ENCODE results near the gene MAML3.

The MAML3 gene

DNA sequence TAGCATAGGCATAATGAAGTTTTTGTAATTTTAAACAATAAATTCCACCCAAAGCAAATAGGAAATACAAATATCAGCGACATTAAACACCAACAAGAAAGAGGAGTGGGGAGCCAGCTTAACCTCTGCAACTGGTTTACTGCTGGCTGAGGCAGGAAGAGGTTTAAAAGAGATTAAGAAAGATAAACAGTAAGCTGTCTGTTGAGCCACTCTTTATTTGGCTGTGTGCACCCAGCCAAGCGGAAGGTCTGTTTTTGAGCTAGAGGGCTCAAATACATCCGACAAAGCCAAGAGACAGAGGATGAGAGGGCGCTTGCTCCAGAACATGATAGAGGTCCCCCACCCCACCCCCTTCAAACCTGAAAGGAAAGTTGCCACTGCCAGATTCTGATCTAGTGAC is 297.0 kb downstream of the MAML3 start:
- H3K27me3 ChIP-seq (ENCODE audit: insufficient read depth, poor library complexity, severe bottlenecking), result no peaks in the 10 kb centered on the region
- no peaks in the 10 kb centered on the region for H3K4me1 ChIP-seq (ENCODE audit: insufficient read depth, poor library complexity, severe bottlenecking)
- no peaks in the 10 kb centered on the region for H3K9me3 ChIP-seq (ENCODE audit: severe bottlenecking)
- H3K27ac ChIP-seq (ENCODE audit: poor library complexity, severe bottlenecking), result no peak overlapping the region
- H3K4me3 ChIP-seq (ENCODE audit: severe bottlenecking), result no peak overlapping the region
- DNase-seq (ENCODE audit: low spot score) (no peak), ATAC-seq (ENCODE audit: low read depth) (no peak)
- TF ChIP-seq, protein P1, sequence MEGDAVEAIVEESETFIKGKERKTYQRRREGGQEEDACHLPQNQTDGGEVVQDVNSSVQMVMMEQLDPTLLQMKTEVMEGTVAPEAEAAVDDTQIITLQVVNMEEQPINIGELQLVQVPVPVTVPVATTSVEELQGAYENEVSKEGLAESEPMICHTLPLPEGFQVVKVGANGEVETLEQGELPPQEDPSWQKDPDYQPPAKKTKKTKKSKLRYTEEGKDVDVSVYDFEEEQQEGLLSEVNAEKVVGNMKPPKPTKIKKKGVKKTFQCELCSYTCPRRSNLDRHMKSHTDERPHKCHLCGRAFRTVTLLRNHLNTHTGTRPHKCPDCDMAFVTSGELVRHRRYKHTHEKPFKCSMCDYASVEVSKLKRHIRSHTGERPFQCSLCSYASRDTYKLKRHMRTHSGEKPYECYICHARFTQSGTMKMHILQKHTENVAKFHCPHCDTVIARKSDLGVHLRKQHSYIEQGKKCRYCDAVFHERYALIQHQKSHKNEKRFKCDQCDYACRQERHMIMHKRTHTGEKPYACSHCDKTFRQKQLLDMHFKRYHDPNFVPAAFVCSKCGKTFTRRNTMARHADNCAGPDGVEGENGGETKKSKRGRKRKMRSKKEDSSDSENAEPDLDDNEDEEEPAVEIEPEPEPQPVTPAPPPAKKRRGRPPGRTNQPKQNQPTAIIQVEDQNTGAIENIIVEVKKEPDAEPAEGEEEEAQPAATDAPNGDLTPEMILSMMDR (IDR thresholded peaks at IDR 0.05; ENCODE audit: poor library complexity, severe bottlenecking), result no peak
- H3K36me3 ChIP-seq (ENCODE audit: low read depth), result no peaks in the 10 kb centered on the region

DNA sequence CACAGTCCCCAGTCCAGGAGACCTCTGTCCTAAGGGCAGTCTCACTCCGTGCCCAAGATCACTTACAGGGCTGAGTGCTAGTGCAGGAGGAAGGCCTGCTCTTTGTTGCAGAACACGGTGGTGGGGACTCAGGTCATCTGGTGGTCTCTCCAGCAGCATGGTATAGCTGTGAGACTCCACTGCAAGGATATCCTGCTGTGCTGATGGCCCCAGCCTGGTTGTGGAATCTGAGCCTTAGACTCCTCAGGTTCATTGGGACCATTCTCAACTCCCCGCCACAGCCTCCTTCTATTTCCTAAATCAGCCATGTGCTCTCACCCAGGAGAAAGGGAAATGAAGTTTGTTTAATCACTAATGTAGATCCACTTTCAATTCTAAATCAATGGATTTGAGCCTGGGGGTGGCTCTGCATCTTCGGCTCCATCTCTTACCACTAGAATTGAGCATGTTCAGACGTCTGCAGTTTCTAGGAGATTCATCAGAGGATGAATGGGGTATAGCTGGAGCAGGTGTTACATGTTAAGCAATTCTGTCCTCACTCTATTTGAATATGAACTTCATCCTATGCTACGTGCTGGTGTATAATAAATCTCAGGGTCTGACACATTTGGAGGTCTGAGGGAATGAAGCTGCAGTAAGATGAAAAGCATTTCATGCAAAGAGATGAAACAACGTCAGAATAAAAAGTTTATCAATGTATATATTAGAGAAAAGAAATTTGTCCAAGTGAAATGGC is 299.1 kb downstream of the MAML3 start:
- Histone ChIP-seq H3K4me1 (ENCODE audit: insufficient read depth, poor library complexity, severe bottlenecking) (no peaks in the 10 kb centered on the region), H3K4me3 (ENCODE audit: severe bottlenecking) (no peak overlapping the region), H3K36me3 (ENCODE audit: low read depth) (no peaks in the 10 kb centered on the region), H3K9me3 (ENCODE audit: severe bottlenecking) (no peaks in the 10 kb centered on the region), H3K27ac (ENCODE audit: poor library complexity, severe bottlenecking) (no peak overlapping the region), H3K27me3 (ENCODE audit: insufficient read depth, poor library complexity, severe bottlenecking) (no peaks in the 10 kb centered on the region)
- TF ChIP-seq, protein P1 (IDR thresholded peaks at IDR 0.05; ENCODE audit: poor library complexity, severe bottlenecking), result no peak
- no peak for ATAC-seq (ENCODE audit: low read depth)
- no peak for DNase-seq (ENCODE audit: low spot score)

DNA sequence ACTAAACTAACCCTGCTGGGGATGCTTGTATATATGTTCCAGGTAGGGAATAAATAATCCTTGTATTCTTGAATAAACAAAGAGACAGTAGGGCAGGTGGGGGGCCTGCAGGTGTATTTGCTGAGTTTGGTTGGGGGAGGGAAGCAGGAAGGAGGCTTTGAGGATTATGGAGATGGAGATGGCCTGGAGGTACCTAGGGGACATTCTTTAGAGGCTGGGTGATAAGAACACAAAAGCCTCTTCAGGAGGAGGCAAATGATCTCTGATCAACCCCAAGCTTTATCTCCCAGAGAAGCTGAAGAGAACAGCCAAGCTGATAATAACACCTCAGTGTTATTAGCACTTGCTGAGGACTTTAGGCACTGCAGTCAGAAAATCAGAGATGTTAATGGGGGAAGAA is 300.7 kb downstream of the MAML3 start:
- ATAC-seq (ENCODE audit: low read depth) (no peak), DNase-seq (ENCODE audit: low spot score) (no peak)
- Histone ChIP-seq H3K27me3 (ENCODE audit: insufficient read depth, poor library complexity, severe bottlenecking) (no peaks in the 10 kb centered on the region), H3K9me3 (ENCODE audit: severe bottlenecking) (no peaks in the 10 kb centered on the region), H3K4me3 (ENCODE audit: severe bottlenecking) (no peak overlapping the region), H3K27ac (ENCODE audit: poor library complexity, severe bottlenecking) (no peak overlapping the region), H3K36me3 (ENCODE audit: low read depth) (no peaks in the 10 kb centered on the region), H3K4me1 (ENCODE audit: insufficient read depth, poor library complexity, severe bottlenecking) (no peaks in the 10 kb centered on the region)
- TF ChIP-seq, protein P1 (IDR thresholded peaks at IDR 0.05; ENCODE audit: poor library complexity, severe bottlenecking), result no peak

DNA sequence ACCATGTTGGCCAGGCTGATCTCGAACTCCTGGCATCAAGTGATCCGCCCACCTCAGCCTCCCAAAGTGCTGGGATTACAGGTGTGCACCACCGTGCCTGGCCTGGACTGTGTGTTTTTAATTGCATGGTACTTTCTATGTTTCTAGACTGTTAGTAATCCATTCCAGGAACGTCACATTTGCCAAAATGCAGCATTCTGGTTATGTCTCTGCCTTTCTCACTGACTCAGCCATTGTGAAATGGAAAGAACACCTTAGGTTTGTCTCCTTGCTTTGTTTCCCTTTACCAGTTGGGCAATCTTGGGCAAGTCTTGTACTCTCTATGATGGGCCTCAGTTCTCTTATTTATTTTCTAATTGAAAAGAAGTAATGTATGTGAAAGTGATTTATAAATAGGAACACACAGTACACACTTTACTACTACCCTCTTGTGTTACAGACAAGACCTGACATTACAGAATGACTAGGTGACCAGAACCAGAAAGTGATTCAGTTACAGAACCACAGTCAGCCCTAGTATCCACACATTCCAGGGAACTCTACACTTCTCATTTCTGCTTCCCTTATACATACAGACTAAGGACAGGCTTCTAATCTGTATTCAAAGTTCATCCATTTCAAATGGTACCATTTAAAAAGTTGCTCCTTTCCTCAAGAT is 301.2 kb downstream of the MAML3 start:
- Histone ChIP-seq H3K27me3 (ENCODE audit: insufficient read depth, poor library complexity, severe bottlenecking) (no peaks in the 10 kb centered on the region), H3K4me1 (ENCODE audit: insufficient read depth, poor library complexity, severe bottlenecking) (no peaks in the 10 kb centered on the region), H3K27ac (ENCODE audit: poor library complexity, severe bottlenecking) (no peak overlapping the region), H3K36me3 (ENCODE audit: low read depth) (no peaks in the 10 kb centered on the region), H3K9me3 (ENCODE audit: severe bottlenecking) (no peaks in the 10 kb centered on the region), H3K4me3 (ENCODE audit: severe bottlenecking) (no peak overlapping the region)
- ATAC-seq (ENCODE audit: low read depth) (no peak), DNase-seq (ENCODE audit: low spot score) (no peak)
- TF ChIP-seq, protein P1 (IDR thresholded peaks at IDR 0.05; ENCODE audit: poor library complexity, severe bottlenecking), result no peak

DNA sequence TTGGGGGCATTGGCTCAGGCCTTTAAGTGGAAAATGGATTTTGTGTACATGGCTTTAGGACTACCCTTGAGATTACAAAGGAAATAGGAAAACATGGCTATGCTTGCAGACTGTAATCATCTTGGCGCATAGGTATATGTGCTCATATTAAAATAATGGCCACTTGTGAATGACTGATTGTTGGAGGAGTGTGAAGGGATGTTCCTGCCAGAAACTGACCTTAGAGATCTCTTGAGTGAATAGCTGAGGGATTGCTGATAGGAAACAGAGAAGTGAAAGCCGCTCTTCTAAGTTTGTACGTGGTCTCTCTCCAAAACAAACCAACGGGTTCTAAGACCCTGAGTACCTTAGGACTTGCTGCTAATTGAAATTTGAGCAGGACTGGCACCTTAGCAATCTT is 302.3 kb downstream of the MAML3 start:
- no peak for DNase-seq (ENCODE audit: low spot score)
- no peaks in the 10 kb centered on the region for H3K36me3 ChIP-seq (ENCODE audit: low read depth)
- H3K27me3 ChIP-seq (ENCODE audit: insufficient read depth, poor library complexity, severe bottlenecking), result no peaks in the 10 kb centered on the region
- TF ChIP-seq, protein P1 (IDR thresholded peaks at IDR 0.05; ENCODE audit: poor library complexity, severe bottlenecking), result no peak
- no peaks in the 10 kb centered on the region for H3K9me3 ChIP-seq (ENCODE audit: severe bottlenecking)
- no peaks in the 10 kb centered on the region for H3K4me1 ChIP-seq (ENCODE audit: insufficient read depth, poor library complexity, severe bottlenecking)
- no peak overlapping the region for H3K27ac ChIP-seq (ENCODE audit: poor library complexity, severe bottlenecking)
- ATAC-seq (ENCODE audit: low read depth), result no peak
- no peak overlapping the region for H3K4me3 ChIP-seq (ENCODE audit: severe bottlenecking)

All from RWPE2 (cell line).